NCI-H2171 (cell line): ENCODE results near the gene ADAM11.
A peak's percentile ranks its signal among the peaks of the same experiment; 100 is the strongest.

Experiments
- DNase-seq: peaks from one replicate; lab custom pipeline; 2025; lab: John Stamatoyannopoulos, UW

Gene ADAM11

DNA sequence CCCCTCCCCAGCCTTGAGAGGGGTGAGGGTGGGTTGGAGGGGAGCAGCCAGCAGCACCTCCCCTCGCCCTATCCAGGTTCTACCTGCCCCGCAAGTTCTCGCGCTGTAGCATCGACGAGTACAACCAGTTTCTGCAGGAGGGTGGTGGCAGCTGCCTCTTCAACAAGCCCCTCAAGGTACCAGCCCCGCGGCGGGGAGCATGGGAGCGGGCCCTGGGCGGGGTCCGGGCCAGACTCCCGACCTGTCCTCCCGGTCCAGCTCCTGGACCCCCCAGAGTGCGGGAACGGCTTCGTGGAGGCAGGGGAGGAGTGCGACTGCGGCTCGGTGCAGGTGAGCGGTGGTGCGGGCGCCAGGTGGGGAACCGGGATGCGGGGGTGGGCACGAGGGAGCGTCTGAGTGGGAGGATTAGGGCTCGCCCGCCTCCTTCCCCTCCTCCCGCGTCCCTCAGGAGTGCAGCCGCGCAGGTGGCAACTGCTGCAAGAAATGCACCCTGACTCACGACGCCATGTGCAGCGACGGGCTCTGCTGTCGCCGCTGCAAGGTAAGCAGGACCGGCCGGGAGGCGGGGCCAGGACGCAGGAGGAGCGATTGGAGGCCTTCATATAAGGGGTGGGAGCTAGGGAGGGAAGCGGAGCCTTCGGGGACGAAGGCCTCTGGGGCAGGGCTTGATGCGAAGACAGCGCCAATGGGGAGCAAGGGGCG lies 16.5 kb downstream of the ADAM11 start:
- peak; percentile 97 for DNase-seq

DNA sequence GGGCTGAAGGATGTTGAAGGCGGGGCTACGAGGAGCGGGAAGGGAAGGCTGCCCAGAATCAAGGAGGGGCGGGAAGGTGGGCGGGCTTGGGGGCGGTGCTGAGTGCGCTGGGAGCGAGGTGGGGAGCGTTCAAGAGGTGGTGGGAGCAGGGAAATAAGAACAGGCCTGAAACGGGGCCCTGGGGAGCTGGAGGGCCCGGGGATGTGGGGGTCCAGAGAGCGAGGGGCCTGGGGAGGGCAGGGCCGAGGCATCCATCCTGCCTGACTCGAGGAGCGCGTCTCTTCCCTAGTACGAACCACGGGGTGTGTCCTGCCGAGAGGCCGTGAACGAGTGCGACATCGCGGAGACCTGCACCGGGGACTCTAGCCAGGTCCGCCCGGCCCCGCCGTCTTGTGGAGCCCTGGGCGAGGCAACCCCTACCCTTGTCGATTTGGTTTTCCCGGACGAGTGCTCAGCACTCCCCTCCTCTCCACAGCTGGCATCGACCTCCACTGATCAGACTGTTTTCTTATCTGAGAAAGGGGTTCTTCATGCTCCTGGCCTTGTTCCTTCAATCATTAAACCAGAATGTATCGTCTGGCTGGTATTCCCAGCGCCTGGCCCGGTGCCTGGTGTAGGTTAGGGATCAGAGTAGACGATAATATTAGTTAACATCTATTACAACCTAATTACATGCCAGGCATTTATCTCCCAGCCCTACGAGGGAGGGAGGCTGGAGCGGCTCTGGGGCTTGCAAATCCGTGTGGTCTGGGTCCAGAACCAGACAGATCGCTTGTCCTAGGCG lies 17.2 kb downstream of the ADAM11 start:
- no peak for DNase-seq

DNA sequence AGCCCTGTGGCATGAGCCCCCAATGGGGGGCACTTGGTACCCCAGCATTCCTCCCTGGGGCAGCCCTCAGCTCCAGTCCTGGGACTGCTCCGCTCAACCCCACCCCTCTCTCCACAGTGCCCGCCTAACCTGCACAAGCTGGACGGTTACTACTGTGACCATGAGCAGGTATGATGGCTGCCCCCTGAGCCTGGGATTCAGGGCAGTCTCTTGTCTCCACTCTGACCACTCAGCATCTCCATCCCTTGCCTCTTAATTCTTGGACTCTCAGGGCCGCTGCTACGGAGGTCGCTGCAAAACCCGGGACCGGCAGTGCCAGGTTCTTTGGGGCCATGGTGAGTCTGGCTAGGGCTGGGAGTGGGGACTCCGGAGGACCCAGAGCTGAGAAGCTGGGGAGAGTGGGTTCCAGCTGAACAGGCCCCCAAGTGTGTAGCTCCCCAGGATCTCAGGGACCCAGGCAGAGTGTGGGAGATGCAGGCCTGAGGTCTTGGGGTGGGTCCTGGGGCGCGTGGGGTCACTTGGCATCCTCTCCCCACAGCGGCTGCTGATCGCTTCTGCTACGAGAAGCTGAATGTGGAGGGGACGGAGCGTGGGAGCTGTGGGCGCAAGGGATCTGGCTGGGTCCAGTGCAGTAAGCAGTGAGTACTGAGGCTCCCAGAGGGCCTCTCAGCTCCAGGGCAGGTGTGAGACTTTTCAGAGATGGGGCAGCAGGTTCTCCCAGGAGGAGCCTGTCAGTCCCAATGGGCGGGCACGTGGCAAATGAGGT lies 18.0 kb downstream of the ADAM11 start:
- no peak for DNase-seq

DNA sequence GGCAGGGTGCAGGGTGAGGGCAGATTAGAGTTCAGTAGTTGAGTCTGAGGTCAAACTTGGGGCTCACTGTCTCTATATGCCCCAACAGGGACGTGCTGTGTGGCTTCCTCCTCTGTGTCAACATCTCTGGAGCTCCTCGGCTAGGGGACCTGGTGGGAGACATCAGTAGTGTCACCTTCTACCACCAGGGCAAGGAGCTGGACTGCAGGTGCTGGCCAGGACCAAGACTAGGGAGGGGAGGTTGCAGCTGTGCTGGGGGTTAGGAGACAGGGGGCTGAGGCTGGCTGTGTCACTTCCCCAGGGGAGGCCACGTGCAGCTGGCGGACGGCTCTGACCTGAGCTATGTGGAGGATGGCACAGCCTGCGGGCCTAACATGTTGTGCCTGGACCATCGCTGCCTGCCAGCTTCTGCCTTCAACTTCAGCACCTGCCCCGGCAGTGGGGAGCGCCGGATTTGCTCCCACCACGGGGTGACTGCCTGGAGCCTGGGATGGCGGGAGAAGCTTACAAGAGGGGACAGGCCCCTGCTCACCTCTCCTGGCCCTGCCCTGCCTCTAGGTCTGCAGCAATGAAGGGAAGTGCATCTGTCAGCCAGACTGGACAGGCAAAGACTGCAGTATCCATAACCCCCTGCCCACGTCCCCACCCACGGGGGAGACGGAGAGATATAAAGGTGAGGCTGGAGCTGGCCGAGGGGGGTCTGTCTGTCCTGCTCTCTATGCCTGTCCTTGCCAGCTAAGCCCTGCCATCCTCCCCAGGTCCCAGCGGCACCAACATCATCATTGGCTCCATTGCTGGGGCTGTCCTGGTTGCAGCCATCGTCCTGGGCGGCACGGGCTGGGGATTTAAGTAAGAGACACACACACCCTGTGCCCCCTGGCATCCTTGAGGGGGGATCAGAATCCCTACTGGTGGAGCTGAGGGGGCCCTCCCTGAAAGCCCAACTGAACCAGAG lies 18.9 kb downstream of the ADAM11 start:
- DNase-seq: no peak

DNA sequence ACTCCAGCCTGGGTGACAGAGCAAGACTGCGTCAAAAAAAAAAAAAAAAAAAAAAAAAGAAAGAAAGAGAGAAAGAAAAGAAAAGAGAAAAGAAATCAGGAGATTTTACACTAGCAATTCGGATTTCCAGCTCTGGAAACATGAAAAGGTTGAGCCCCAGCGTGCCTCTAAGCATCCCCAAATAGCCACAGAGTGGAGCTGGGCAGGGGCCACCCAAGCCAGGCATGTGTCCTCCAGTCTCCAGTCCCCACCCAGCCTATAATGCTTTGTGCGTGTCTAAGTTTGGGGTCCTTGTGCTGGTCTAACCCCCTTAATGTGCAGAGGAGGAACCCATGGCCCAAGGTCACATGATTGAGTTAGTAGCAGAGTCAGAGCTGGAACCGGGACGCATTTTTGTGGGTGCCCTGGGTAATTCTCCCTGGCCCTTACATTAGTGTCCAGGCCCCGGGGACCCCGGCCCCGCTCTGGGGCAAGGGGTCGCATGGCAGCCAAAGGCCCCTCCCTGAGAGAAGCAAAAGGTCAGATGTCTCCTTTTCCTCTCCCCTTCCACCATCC lies 19.9 kb downstream of the ADAM11 start:
- DNase-seq: no peak

DNA sequence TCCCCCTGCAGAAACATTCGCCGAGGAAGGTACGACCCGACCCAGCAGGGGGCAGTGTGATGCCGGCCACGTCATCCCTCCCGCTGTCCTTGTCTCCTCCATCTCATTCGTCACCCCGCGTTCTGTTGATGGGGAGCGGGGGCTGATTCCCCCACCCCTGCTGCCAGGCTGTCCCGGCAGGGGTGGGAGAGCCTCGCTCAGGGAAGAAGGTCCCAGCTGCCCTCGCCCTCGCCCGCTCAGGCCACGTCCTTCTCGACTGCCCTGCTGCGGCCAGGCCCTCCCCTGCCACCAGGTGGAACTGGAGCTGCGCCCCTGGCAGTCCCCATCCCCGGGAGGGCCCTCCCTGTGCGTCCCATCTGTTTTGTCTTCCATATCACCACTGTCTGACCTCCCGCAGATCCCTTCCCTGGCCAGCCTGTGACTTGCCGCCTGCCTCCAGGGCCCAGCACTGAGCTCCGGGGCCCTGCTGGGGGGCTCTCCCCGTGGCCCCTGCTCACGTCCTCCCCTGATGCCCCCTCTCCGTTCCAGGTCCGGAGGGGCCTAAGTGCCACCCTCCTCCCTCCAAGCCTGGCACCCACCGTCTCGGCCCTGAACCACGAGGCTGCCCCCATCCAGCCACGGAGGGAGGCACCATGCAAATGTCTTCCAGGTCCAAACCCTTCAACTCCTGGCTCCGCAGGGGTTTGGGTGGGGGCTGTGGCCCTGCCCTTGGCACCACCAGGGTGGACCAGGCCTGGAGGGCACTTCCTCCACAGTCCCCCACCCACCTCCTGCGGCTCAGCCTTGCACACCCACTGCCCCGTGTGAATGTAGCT lies 20.6 kb downstream of the ADAM11 start:
- DNase-seq: peak; percentile 72

DNA sequence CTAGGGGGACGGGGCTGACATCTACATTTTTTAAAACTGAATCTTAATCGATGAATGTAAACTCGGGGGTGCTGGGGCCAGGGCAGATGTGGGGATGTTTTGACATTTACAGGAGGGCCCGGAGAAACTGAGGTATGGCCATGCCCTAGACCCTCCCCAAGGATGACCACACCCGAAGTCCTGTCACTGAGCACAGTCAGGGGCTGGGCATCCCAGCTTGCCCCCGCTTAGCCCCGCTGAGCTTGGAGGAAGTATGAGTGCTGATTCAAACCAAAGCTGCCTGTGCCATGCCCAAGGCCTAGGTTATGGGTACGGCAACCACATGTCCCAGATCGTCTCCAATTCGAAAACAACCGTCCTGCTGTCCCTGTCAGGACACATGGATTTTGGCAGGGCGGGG lies 21.4 kb downstream of the ADAM11 start:
- no peak for DNase-seq

DNA sequence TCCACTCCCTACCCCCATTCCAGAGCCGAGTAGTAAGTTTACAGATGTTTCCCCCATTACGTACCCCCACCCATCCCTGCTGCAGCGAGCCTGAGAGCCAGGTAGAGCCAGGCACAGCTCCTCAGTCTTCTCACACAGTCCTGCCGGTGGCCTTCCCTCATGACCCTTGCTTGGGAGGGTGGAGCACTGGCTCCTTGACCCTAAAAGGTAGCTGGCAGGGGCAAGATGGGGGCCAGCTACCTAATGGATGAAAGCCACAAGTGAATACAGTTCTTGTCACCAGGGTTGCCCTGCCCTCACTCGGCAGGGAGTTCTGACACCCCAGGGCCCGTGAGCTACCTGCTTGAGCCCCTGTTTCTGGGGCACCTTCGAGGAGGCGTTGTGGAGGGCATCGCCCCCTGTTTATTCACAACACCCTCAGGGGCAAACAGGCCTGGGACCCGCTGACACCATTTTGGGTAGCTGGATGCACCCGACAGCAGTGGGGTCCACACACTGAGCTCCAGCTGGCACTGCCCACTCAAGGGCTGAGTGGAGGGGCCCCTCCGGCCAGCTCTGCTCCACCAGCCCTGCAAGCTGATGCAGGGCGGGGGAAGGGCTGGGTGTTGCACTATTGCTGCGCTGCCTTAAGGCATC lies 22.2 kb downstream of the ADAM11 start:
- DNase-seq: no peak

DNA sequence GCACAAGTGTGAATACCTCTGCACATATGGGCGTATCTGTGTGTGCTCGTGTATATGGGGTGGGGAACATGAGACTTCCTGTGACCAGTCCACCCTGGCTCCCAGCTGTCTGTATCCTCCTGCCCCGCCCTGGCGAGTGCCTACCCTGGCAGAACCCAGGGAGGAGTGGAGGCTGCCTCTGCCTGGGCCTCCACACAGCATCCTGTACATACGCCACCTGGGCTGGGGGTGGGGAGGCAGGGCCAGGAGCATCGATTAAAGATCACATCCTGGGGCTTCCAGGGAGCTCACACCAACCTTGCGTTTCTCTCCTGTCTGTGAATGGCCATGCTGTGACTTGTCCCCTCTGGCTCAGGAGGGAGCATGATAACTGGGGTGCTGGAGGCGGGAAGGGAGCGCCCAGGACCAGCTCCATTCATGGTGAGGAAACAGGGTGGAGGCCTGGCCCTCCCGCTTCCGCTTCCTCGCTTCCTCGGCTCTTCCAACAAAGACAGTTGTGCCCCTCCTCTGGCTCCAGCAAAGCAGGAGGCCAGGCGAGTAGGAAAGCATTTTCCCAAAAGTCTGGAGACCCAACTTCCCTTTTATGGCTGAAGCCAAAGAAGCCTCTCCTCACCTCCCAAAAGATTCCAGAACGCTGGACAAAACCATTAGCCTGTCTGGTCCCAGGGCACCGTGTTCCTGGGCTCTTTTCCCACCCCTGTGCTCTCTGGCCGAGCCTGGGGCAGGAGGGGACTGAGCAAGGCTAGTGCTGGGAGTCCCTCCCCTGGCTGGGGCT lies 22.9 kb downstream of the ADAM11 start:
- DNase-seq: no peak

DNA sequence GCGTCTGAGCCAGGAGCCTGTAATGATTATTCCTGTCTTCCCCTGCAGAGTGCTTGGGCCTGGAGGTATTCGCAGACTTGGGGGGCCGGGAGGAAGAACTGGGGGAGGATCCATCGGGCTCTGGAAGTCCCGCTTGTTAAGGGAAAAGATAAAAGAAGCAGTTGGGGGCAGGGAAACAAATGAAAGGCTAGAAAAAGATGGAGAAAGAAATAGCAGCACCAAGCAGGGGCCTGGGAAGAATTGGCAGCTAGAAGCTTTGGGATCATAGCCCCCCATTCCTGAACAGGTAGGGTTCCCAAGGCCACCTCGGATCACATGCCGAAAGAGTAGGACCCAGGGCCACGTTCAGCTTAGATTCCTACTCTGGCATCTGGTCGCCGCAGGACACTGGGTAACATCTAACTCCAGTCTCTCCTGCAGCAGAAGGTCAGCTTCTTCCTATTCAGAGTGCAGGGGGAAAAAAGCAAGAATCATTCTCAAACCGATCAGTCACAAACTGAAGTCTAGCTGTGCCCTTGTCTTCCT lies 23.6 kb downstream of the ADAM11 start:
- no peak for DNase-seq

DNA sequence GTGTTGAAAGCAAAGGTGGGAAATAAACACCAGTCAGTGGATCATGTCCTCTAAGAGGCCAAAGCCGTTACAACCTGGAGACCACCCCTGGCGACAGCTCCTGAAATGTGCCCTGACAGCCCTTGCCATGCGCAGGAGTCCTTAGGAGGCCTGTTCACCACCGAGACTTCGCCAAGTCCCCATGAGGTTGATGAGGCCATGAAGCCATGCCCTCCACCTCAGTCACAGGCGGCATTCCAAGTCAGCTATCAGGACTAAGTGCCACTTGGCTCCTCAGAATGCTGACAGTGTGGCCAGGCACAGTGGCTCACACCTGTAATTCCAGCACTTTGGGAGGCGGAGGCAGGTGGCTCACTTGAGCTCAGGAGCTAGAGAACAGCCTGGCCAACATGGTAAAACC lies 27.1 kb downstream of the ADAM11 start:
- no peak for DNase-seq

DNA sequence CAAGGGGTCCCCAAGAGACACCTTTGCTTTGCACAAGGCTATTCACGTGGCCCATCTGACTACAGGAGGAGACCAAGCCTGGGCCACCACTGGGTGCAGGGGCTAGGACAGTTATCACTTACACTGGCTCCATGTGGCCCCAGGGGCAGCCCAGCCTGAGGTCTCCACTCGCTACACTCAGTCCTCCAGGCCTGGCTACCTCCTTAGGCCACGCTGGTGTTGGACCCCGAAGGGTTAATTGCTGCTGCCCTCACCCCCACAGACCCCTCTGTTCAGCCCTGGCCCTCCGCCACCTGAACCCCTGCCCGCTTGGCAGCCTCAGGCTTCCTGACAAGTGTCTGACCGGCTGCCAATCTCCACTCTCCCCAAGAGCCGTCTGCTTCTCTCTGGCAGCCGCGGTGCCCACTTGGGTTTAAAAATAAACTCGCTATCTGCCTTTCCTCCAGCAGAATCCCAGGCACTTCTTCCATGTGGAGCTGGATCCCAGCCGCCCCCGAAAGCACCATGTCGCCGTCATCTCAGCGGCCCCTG lies 27.8 kb downstream of the ADAM11 start:
- no peak for DNase-seq

DNA sequence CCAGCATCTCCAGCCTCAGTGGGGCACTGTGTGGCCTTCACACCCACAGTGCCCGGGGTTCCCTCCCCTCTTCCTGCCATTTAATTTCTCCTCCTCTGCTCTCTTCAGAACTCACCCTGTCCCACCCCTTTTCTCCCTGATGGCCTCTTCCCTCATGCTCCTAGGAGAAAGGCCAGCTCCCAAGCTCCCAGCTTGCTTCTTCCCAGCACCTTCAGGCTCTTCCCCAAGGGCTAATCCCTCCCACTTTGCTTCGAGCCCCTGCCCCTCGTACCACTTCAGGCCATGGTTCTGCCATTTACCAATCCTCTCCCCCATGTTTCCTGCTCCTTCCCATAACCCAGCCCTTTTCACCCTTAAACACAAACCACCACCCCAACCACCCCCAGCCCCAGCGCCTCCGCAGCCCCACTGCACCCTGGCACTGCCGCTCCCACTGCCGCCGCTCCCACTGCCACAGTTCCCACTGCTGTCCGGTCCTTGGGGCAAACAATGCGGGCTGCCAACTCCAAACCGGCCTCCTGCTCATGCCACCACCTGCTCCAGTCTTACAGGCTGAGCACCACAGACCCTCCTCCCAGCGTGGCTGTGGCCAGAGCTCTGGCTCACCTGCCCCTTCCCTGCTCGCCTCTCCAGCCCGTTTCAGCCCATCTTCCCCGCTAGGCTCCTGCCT lies 28.6 kb downstream of the ADAM11 start:
- DNase-seq: no peak

DNA sequence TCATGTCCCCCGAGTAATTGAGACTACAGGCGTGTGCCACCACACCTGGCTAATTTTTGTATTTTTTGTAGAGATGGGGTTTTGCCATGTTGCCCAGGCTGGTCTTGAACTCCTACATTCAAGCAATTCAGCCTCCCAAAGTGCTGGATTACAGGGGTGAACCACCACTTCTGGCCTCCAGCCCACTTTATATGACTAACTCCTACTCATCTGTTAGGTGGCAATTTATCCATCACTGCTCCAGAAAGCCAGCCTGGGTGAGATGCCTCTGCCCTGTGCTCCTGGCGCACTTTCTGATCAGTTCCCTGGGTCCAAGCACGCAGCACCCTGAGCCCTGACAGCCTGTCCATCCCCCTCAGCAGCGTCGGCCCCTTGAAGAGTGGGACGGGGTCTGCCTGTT lies 29.4 kb downstream of the ADAM11 start:
- no peak for DNase-seq

DNA sequence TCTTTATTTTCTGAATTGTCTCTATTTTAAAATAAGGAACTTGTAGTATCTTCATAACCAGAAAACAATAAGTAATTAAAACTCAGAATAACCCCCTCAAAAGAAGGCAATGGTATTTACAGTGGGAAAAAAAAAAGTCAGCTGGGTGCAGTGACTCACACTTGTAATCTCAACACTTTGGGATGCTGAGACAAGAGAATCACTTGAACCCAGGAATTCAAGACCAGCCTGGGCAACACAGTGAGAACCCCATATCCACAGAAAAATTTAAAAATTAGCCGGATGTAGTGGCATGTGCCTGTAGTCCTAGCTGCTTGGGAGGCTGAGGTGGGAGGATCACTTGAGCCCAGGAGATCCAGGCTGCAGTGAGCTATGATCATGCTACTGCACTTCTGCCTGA lies 33.5 kb downstream of the ADAM11 start:
- no peak for DNase-seq

DNA sequence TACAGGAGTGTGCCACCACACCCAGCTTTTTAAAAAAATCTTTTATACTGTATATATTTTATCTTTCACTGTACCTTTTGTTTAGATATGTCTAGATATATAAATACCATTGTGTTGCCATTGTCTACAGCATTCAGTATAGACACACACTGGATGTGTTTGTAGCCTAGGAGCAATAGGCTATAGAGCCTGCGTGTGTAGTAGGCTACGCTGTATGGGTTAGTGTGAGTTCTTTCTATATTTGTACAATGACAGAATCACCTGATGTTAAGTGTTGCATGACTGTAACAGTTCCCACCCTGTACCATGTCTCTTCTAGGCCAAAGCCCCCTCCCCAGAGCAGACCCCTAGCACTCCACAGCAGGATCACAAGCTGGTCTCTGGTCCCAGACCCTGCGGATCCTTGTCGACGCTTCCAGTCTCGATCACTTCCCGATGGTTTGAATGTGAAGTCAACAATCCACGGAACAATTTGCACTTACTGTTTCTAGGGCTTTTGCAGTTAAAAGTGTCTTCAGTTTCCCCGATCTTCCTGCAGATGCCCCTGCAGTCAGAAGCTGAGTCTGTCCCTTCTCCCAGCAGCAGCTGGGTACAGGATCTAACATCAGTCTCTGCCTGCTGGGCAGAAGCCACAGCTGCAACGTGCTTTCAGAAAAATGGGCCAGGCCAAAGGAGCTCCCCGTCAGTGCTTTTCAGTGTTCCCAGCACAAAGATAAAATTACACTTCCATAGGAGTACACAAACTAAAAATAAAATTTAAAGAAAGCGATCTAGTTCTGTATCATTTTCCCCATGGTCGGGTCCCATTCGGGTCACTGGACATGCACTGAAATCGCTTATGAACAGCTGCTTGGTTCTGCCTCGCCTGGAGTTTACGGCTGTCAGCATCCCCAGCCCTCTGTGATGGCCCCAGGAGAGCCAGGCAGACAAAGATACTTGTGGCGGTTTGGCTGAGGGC lies 35.4 kb downstream of the ADAM11 start:
- no peak for DNase-seq

DNA sequence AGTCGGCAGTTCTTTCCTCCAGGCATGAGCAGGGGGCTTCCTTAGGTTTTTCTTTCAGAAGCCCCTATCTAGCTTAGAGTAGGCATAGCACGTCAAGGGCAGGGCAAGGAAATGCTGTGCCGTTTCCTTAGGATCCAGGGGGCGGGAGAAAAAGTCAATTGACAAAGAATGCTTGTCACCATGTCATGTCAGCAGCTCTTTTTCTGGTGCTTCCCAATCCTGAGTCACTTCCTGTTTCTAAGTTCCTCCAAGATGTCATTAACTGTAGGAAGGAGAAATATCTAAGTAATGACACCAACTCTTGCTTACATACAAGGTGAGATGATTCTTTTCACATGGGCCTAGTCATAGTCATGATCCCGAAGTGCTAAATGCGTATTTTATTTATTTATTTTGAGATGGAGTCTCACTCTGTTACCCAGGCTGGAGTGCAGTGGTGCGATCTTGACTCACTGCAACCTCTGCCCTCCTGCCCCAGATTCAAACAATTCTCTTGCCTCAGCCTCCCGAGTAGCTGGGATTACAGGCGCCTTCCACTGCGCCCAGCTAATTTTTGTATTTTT lies 36.1 kb downstream of the ADAM11 start:
- no peak for DNase-seq
